Activated T-helper 1 cell treated with Interleukin-2 at 50 U/mL for 16 hours (primary cell): ENCODE data around the gene TRIM27.
"Not testable (repeated sequence)": the region's sequence is repeated elsewhere in the genome, so short reads cannot be mapped to it uniquely, and the experiment has no call there.

ENCODE experiments used
- DNase-seq: peaks from one replicate; pipeline ENCODE4 v3.0.0-alpha.2; 2020; ENCODE audit warnings: low read depth

The TRIM27 gene, protein sequence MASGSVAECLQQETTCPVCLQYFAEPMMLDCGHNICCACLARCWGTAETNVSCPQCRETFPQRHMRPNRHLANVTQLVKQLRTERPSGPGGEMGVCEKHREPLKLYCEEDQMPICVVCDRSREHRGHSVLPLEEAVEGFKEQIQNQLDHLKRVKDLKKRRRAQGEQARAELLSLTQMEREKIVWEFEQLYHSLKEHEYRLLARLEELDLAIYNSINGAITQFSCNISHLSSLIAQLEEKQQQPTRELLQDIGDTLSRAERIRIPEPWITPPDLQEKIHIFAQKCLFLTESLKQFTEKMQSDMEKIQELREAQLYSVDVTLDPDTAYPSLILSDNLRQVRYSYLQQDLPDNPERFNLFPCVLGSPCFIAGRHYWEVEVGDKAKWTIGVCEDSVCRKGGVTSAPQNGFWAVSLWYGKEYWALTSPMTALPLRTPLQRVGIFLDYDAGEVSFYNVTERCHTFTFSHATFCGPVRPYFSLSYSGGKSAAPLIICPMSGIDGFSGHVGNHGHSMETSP

DNA sequence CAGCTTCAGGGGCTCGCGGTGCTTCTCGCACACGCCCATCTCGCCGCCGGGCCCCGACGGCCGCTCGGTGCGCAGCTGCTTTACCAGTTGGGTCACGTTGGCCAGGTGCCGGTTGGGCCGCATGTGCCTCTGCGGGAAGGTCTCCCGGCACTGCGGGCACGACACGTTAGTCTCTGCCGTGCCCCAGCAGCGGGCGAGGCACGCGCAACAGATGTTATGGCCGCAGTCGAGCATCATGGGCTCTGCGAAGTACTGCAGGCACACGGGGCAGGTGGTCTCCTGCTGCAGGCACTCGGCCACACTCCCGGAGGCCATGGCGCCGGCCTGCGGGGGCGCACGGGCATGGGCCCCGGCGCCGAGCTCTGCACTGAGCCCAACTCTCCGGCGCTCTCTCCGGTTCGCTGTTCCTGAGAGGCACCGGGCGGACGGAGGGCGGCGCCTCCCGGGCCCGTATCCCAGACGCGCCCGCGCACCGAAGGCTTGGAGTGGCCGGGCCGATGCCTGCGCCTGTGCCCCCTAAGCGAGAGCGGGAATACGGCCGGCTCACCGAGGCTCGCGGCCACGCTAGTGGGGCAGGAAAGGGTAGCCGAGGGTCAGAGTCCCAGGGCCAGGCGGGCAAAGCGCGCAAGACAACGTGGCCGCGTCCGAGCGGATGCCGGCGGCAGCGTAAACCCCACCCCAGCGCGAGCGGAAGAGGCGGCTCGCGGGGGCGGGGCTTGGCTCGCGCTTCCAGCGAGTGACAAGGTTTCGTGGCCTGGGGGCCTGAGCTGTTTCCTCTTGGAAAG, at the start of gene TRIM27:
TRIM27 (minus strand) TSS at position 668 of the 785 bp plus-strand sequence; CDS start at position 315, 353 bp downstream.
- peak; percentile 72 for DNase-seq

DNA sequence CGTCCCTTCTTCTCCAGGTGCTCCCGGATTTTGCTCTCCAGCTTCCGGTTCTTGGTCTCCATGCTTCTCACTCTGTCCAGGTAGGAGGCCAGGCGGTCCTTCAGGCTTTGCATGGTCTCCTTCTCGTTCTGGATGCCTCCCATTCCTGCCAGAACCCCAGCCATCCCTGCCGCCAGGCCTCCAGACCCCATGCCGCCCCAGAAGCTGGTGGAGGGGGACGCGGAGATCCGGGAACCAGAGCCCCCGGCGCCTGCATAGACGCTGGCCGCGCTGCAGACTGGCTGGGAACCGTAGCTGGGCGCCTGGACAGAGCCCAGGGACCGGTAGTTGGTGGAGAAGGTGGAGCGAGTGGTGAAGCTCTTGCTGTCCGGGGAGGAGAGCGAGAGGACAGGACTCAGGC, 46.3 kb upstream of the TRIM27 start:
- not testable (repeated sequence) for DNase-seq

DNA sequence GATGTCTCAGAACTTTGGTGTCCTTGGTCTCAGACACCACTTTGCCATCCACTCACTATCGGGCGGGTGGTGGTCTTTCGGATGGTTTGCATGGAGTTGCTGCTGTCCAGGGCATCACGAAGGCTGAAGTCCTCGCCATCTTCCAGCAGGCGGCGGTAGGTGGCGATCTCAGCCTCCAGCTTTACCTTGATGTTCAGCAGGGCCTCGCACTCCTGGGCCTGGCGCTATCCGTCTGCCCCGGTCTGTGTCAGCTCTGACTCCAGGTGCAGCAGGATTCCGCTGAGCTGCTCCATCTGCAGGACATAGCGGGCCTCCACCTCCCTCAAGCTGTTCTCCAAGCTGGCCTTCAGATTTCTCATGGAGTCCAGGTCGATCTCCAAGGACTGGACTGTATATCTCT, 45.3 kb upstream of the TRIM27 start:
- DNase-seq, result no peak

DNA sequence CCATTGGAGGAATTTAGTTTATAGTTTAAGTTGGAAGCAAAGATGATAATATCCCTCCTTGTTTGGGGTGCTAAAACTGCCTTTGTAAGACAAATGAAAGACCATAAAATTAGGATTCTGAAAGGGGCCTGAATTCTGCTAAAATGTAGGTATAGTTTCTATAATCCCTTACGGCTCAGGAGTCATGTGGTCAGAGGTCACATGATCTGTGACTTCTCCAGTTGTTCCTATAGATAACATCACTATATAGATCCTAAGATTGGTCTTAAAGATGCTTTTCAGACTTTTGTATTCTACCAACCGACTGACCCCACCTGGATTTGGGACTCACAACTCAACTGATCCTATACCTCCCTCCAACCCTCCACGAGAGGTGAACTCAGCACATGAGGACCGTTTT, 44.7 kb upstream of the TRIM27 start:
- DNase-seq, result no peak

DNA sequence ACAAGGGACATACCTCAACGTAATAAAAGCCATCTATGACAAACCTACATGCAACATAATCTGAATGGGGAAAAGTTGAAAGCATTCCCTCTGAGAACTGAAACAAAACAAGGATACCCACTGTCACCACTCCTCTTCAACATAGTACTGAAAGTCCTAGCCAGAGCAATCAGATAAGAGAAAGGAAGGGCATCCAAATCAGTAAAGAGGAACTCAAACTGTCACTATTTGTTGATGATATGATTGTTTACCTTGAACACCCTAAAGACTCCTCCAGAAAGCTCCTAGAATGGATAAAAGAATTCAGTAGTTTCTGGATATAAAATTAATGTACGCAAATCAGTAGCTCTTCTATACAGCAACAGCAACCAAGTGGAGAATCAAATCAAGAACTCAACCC, 41.9 kb upstream of the TRIM27 start:
- DNase-seq, result no peak

DNA sequence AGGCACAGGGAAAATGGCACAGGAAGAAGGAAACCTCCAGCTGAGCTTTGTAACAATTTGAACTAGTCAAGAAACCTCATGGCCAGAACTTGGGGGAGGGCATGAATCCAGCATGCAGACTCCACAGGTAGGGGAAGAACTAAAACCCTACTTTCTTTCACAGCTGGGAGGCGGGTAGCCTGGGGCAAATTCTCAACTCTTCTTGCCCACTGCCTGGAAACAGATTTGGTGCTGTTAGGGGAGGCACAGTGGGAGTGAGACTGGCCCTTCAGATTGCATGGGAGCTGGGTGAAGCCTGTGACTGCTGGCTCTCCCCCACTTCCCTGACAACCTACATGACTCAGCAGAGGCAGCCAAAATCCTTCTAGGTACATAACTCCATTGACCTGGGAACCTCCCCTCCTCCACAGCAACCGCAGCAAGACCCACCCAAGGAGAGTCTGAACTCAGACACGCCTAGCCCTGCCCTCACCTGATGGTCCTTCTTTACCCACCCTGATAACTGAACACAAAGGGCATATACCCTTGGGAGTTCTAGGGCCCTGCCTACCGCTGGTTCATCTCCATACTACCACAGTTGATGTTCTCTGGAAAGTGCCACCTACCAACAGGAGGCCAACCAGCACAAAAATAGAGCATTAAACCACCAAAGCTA, 37.2 kb upstream of the TRIM27 start:
- DNase-seq, result no peak

DNA sequence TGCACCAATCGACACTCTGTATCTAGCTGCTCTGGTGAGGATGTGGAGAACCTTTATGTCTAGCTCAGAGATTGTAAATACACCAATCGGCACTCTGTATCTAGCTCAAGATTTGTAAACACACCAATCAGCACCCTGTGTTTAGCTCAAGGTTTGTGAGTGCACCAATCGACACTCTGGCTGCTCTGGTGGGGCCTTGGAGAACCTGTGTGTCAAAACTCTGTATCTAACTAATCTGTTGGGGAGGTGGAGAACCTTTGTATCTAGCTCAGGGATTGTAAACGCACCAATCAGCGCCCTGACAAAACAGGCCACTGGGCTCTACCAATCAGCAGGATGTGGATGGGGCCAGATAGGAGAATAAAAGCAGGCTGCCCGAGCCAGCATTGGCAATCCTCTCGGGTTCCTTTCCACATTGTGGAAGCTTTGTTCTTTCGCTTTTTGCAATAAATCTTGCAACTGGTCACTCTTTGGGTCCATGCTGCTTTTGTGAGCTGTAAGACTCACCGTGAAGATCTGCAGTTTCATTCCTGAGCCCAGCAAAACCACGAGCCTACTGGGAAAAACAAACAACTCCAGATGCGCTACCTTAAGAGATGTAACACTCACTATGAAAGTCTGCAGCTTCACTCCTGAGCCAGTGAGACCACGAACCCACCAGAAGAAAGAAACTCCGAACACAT, 34.9 kb upstream of the TRIM27 start:
- DNase-seq, result not testable (repeated sequence)

DNA sequence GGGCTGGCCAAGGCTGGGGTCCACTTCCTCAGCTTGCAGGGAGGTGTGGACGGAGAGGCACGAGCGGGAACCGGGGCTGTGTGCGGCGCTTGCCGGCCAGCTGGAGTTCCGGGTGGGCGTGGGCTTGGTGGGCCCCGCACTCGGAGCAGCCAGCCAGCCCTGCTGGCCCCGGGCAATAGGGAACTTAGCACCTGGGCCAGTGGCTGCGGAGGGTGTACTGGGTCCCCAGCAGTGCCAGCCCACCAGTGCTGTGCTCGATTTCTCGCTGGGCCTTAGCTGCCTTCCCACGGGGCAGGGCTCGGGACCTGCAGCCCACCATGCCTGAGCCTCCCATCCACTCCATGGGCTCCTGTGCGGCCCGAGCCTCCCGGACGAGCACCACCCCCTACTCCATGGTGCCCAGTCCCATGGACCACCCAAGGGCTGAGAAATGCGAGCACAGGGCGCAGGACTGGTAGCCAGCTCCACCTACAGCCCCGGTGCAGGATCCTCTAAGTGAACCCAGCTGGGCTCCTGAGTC, 34.1 kb upstream of the TRIM27 start:
- not testable (repeated sequence) for DNase-seq

DNA sequence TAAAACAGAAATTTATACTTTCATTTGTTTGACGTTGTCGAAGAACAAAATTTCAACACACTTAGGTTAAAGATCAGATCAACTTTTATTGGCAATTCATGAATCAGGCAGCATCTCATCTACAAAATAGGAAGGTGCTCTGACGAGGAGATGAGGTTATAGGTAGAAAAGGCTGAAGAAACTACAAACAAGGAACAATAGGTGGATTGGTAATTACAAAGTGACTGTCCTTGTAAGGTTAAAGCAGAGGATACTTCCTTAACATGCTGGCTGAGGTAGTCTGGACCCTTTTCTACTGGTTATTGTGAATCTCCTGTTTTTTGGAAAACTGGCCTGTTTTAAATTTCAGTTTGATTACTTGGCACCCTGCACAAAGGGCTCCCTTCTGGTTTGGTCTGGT, 32.5 kb upstream of the TRIM27 start:
- no peak for DNase-seq

DNA sequence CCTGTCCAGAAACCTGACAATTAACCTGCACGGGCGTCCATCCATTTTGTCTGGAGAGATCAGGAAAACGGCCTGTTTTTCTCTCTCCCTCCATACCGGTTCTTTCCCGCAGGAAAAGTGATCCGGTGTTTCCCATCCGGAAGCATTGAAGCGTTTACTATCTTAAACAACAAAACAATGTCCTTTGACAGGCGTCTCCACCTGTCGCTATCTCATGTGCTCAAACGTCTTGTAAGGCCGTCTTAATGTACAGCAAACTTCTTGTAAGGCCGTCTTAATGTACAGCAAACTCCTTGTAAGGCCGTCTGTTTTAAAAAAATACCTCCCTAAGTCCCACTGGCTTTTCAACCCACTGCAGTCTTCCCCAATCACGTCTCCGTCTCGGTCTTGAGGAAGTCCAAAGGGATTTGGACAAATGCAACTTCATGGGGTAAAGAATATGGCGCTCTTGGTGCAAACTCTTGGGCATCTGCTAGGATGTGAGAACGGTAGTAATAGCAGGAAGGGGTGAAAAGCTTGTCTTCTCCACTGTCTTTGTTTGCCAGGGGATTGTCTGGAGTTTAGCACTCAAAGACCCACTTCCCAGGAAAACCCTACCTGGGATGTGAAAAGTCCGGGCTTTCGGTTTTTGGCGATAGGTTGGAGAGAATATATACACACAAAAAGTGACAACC, 29.9 kb upstream of the TRIM27 start:
- no peak for DNase-seq

DNA sequence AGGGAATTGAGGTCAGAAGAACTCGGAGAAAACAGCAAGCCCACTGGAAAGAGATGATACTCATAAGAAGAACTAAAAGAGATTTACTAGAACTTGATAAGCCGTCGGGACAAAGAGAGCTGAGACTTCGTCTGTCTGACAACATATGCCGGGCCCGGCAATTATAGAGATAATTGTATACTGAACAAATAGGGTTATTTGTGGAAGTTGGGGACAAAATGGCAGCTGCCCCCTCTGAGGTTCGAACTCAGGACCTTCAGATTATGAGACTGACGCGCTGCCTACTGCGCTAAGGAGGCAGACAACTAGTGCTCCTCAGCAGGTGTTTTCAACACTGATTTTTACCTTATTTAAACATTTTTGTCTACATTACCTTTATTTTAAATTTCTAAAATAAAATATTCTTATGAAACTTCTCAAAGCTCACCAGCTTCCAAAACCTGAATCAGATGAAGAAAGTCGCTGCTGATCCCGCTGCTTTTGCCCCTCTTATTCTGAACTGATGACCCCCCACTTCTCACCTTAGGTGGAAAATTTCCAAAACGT, 29.3 kb upstream of the TRIM27 start:
- DNase-seq, result no peak

DNA sequence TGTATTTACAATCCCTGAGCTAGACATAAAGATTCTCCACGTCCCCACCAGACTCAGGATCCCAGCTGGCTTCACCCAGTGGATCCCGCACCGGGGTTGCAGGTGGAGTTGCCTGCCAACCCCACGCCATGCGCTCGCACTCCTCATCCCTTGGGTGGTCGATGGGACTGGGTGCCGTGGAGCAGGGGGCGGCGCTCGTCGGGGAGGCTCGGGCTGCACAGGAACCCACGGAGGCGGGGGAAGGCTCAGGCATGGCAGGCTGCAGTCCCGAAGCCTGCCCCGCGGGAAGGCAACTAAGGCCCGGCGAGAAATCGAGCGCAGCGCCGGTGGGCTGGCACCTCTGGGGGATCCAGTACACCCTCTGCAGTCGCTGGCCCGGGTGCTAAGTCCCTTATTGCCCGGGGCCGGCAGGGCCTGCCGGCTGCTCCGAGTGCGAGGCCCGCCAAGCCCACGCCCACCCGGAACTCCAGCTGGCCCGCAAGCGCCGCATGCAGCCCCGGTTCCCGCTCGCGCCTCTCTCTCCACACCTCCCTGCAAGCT, 25.9 kb upstream of the TRIM27 start:
- not testable (repeated sequence) for DNase-seq

DNA sequence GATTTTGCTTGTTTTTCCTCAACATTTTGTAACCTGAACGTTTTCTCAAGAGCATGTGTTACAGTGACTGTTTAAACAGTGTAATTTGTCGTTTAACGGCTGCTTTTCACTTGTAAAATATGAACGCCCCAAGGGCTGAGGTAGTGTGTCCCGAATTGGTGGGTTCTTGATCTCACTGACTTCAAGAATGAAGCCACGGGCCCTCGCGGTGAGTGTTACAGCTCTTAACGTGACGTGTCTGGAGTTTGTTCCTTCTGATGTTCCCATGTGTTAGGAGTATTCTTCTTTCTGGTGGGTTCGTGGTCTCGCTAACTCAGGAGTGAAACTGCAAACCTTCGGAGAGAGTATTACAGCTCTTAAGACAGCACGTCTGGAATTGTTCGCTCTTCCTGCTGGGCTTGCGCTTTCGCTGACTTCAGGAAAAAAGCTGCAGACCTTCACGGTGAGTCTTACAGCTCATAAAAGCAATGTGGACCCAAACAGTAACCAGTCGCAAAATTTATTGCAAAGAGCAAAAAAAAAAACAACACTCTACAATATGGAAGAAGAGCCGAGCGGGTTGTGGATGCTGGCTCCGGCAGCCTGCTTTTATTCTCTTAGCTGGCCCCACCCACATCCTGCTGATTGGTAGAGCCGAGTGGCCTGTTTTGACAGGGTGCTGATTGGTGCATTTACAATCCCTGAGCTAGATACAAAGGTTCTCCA, 25.1 kb upstream of the TRIM27 start:
- DNase-seq, result no peak

DNA sequence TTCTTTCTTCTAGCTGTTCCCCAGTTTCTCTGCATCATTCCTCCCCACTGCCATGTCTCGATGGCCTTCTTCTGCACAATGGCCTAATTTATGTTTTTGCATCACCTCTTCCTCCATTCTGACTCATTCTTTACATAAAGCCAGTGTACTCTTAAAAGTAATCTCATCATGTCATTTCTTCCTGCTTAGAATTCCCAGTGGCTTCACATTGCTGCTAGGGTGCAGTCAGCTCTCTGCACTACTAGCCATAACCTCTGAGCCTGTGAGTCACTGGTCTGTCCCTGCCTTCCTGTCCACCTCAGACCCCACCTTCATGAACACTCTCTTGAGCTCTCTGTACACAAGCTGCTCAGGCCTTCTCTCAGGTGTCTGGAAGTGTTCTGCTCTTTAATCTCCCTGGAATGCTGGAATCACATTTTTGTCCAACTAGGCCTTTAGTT, 24.1 kb upstream of the TRIM27 start:
- no peak for DNase-seq

DNA sequence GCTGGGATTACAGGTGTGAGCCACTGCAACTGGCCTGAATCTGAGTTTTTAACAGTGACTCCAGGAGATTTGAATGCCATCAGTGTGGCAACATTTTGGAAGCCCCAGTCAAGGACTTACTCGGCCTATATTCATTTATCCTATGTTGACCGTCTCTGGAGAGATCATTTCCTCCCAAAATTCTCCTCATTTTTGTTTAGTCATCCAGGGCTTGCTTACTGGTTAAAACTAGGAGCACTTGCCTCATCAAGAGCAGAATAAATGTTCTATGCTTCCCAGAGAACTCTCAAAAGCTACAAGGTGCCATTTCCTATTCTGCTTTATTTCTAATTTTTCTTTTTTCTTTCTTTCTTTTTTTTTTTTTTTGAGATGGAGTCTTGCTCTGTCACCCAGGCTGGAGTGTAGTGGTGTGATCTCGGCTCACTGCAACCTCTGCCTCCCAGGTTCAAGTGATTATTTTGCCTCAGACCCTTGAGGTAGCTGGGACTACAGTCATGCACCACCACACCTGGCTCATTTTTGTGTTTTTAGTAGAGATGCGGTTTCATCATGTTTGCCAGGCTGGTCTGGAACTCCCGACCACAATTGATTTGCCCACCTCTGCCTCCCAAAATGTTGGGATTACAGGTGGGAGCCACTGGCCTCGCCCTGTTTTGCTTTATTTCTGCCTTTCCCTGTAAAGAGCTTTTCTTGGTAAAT, 23.4 kb upstream of the TRIM27 start:
- no peak for DNase-seq

DNA sequence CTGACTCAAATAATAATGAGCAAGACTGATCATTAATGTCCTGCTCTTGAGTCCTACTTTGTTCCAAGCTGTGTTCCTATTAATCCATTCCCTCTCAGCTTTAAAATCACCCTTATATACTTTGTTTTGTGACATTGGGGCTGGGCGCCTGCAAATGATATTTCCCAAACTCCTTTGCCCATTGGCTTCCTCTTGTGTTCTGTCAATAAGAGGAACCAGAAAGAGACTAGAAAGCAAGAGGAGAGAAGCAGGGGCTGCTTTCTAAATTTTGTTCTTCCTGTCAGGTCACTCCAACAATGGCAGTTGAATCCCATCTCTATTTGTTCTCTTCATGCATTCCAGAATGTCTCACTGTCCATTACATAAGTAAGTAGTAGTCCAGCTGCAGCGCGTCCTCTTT, 21.6 kb upstream of the TRIM27 start:
- DNase-seq, result no peak

DNA sequence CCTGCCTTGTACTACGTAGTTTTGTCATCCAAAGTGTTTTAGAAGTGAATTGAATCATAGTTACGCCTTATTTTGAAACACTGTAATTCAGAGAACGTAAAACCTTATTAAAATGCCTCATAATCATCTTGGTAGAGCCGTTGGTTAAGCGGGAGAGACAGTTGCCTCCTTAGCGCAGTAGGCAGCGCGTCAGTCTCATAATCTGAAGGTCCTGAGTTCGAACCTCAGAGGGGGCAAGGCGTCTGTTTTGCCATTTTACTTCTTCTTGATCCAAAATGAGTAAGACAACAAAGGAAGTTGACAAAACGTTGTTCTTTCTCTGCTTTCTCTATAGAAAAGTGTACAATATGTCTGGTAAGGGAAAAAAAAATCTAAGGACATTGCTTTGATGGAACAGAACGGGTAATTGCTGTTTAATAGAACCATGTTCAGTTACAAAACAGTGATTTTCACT, 20.7 kb upstream of the TRIM27 start:
- DNase-seq, result peak; percentile 34

DNA sequence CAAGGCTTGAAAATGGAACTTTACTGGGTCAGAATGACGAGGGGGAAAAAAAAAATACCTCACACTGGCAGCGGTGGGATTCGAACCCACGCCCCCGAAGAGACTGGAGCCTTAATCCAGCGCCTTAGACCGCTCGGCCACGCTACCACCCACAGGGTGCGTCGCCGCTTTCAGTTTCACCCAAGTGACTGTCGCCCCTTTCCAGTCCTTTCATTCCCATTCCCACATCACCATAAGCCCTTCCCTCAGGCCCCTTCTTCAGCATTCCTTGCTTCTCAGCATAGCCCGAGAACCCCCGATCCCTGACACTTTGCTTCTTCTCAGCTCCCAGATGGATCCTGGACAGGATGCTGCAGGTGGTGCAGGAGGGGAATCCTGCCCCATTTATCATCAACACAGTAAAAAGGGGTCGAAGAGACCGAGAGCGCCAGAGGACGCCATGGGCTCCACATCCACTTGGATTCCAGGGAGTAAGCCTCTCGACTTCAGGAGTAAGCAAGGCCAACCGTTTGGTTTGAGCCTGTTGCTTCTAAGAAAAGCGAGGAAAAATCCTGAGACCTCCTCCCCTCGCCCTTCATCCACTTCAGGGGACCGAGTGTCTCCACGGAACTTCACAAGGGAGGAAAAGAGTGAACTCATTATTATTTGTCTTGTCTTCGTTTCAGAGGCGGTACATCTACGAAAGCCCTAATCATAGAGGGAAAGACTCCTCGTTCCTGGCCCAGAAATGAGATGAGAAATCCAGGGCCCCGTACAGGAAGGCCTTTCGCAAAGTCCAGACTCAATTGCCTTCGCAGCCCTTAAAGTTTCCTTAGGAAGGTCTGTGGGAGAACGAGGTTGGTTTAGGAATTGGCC, 20.0 kb upstream of the TRIM27 start:
- no peak for DNase-seq
